Hepatocyte (in vitro differentiated cells): ENCODE data around the gene TOE1. TPM values are rescaled to one million over a fixed set of nuclear protein-coding genes. Genes with fewer than 3 reads are reported as not detected.
"Not testable (repeated sequence)": the region's sequence is repeated elsewhere in the genome, so short reads cannot be mapped to it uniquely, and the experiment has no call there.

ENCODE experiments used
- DNase-seq: peaks from one replicate; pipeline ENCODE4 v3.0.0-alpha.2; 2016; ENCODE audit warnings: low spot score
- H2AFZ ChIP-seq: fragments of 200-600 bp; sonication (generic); 2 replicates; pipeline ENCODE4 v1.6.0; 2016; ENCODE audit warnings: antibody characterized with exemption, mild to moderate bottlenecking
- H3K27ac ChIP-seq: fragments of 200-600 bp; sonication (generic); 2 replicates; pipeline ENCODE4 v1.5.1; 2016; ENCODE audit warnings: mild to moderate bottlenecking
- H3K27me3 ChIP-seq: fragments of 200-600 bp; sonication (generic); 2 replicates; pipeline ENCODE4 v1.6.1; 2016
- H3K36me3 ChIP-seq: fragments of 200-600 bp; sonication (generic); replicated peaks from 2 replicates; pipeline ENCODE4 v1.5.1; 2016; ENCODE audit warnings: low read depth; ENCODE audit not compliant: insufficient read depth
- H3K4me1 ChIP-seq: fragments of 200-600 bp; sonication (generic); 2 replicates; pipeline ENCODE4 v1.5.1; 2016; ENCODE audit warnings: mild to moderate bottlenecking, moderate library complexity; ENCODE audit not compliant: insufficient read depth
- H3K4me2 ChIP-seq: fragments of 200-600 bp; sonication (generic); 2 replicates; pipeline ENCODE4 v1.6.0; 2016
- H3K4me3 ChIP-seq: fragments of 200-600 bp; sonication (generic); 2 replicates; pipeline ENCODE4 v1.5.1; 2016; ENCODE audit warnings: mild to moderate bottlenecking
- H3K79me2 ChIP-seq: fragments of 200-600 bp; sonication (generic); 2 replicates; pipeline ENCODE4 v1.6.0; 2017; ENCODE audit warnings: mild to moderate bottlenecking
- H3K9me2 ChIP-seq: fragments of 200-600 bp; sonication (generic); replicated peaks from 2 replicates; pipeline ENCODE4 v1.6.0; 2017; ENCODE audit warnings: mild to moderate bottlenecking; ENCODE audit not compliant: insufficient read depth
- H3K9me3 ChIP-seq: fragments of 200-600 bp; sonication (generic); 2 replicates; pipeline ENCODE4 v1.5.1; 2016; ENCODE audit warnings: low read depth, mild to moderate bottlenecking
- H4K20me1 ChIP-seq: fragments of 200-600 bp; sonication (generic); 2 replicates; pipeline ENCODE4 v1.6.0; 2016; ENCODE audit warnings: mild to moderate bottlenecking; ENCODE audit not compliant: insufficient read depth, poor library complexity, severe bottlenecking
- EZH2 ChIP-seq: fragments of 200-600 bp; sonication (generic); IDR thresholded peaks from 2 replicates; pipeline ENCODE4 v1.6.1; 2016; ENCODE audit warnings: antibody characterized with exemption, mild to moderate bottlenecking, borderline replicate concordance
- EZH2phosphoT487 ChIP-seq: fragments of 200-600 bp; sonication (generic); IDR thresholded peaks from one replicate; pipeline ENCODE4 v1.6.1; 2018; ENCODE audit warnings: antibody characterized with exemption, mild to moderate bottlenecking, low read depth, moderate library complexity; ENCODE audit not compliant: unreplicated experiment, severe bottlenecking
- WGBS: methylation state at CpG from one replicate; pipeline ENCODE4 v1.1.6; 2016; ENCODE audit warnings: low lambda C conversion rate; ENCODE audit errors: missing lambda C conversion rate; 5-methylcytosine and 5-hydroxymethylcytosine counted together
- polyA plus RNA-seq: library from polyadenylated mRNA; unstranded; fragments of >200 nt; fragmentation: Nextera tagmentation; extraction: Ambion mirVana; gene quantifications from 2 replicates; pipeline ENCODE4 v1.2.1, GENCODE V29; 2016
- total RNA-seq: library from RNA; depleted of rRNA; stranded (reverse); fragments of >200 nt; gene quantifications from 2 replicates; pipeline ENCODE4 v1.2.3, GENCODE V29; 2014
- TF ChIP-seq, protein P1 (sequence below): fragments of 200-600 bp; sonication (generic); IDR thresholded peaks from 2 replicates; pipeline ENCODE4 v1.5.1; 2016; ENCODE audit warnings: antibody characterized with exemption, mild to moderate bottlenecking; ENCODE audit not compliant: poor library complexity

The TOE1 gene
- total and polyA plus RNA-seq, 2 experiments from 2014 or later, result 10.6 to 12.2 TPM

DNA sequence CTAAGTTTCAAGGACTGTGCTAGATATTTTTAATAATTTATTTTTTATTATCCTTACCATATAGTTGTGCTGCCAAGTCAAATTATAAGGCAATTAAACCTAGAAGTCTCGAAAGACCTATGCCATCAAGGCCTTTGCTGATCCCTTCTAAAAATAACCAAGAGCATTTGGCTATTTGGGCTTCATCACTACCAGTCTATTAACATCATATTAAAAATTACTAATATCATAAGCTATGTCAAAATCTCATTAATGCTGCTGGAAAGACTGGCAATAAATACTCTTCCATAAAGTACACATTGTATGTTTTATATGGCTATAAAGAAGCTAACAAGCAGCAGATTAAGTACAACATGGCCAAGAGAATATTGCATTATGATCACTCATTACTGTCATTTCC is 43.2 kb downstream of the TOE1 start:
- 86% methylated on average over 1 of the region's 1 CpG for WGBS
- H3K9me2 ChIP-seq, result no peaks in the 10 kb centered on the region
- TF ChIP-seq, protein P1, sequence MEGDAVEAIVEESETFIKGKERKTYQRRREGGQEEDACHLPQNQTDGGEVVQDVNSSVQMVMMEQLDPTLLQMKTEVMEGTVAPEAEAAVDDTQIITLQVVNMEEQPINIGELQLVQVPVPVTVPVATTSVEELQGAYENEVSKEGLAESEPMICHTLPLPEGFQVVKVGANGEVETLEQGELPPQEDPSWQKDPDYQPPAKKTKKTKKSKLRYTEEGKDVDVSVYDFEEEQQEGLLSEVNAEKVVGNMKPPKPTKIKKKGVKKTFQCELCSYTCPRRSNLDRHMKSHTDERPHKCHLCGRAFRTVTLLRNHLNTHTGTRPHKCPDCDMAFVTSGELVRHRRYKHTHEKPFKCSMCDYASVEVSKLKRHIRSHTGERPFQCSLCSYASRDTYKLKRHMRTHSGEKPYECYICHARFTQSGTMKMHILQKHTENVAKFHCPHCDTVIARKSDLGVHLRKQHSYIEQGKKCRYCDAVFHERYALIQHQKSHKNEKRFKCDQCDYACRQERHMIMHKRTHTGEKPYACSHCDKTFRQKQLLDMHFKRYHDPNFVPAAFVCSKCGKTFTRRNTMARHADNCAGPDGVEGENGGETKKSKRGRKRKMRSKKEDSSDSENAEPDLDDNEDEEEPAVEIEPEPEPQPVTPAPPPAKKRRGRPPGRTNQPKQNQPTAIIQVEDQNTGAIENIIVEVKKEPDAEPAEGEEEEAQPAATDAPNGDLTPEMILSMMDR, result no peak
- TF ChIP-seq EZH2phosphoT487, result no peak
- TF ChIP-seq EZH2, result no peak

DNA sequence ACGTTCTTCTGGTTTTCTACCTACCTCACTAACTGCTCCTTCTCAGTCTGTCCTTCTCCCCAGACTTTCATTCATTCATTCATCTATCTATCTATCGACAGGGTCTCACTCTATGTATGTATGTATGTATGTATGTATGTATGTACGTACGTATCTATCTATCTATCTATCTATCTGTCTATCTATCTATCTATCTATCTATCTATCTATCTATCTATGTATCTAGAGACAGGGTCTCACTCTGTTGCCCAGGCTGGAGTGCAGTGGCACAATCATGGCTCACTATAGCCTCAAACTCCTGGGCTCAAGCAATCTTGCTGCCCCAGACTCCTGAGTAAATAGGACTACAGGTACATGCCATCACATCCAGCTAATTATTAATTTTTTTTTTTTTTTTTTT is 44.2 kb downstream of the TOE1 start:
- H3K79me2 ChIP-seq, H3K4me2 ChIP-seq, H3K4me3 ChIP-seq, H3K9me3 ChIP-seq, H3K9me2 ChIP-seq, H3K36me3 ChIP-seq, DNase-seq, H4K20me1 ChIP-seq, H3K4me1 ChIP-seq, H3K27ac ChIP-seq, H3K27me3 ChIP-seq, H2AFZ ChIP-seq: not testable (repeated sequence)
- WGBS, result 95% methylated on average over 4 of the region's 4 CpGs

More for the DNA sequence above, 43.2 kb downstream of the TOE1 start:
- H3K4me3 ChIP-seq, result no peak overlapping the region
- no peaks in the 10 kb centered on the region for H3K27me3 ChIP-seq
- no peak overlapping the region for H3K4me2 ChIP-seq
- no peak overlapping the region for H3K27ac ChIP-seq
- no peaks in the 10 kb centered on the region for H4K20me1 ChIP-seq
- H3K4me1 ChIP-seq, result no peaks in the 10 kb centered on the region
- no peak for DNase-seq
- H3K9me3 ChIP-seq, result no peaks in the 10 kb centered on the region
- no peaks in the 10 kb centered on the region for H3K36me3 ChIP-seq
- H2AFZ ChIP-seq, result no peak overlapping the region
- no peaks in the 10 kb centered on the region for H3K79me2 ChIP-seq

DNA sequence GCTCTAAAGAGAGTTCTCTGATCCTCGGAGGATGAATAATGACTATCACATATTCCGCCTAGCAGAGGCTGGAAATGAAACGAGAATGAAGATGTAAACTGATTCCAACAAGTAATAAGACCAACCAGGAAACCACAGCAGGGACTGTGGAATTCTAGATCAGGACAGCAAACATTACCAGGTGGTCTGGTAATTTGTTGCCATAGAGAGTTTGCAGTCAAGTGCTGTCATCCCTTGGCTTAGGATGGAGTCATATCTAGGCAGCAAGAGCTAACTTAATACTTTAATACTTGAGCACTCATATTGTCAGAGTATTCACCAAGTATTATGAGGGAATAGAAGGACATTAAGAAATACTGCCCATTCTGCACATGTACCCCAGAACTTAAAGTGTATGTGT is 45.3 kb downstream of the TOE1 start:
- no peak overlapping the region for H3K4me2 ChIP-seq
- no peaks in the 10 kb centered on the region for H3K4me1 ChIP-seq
- no peak overlapping the region for H3K4me3 ChIP-seq
- H3K9me3 ChIP-seq, result no peaks in the 10 kb centered on the region
- no peaks in the 10 kb centered on the region for H3K79me2 ChIP-seq
- H2AFZ ChIP-seq, result no peak overlapping the region
- no peak overlapping the region for H3K27ac ChIP-seq
- WGBS, result 89% methylated on average over 3 of the region's 3 CpGs
- no peaks in the 10 kb centered on the region for H4K20me1 ChIP-seq
- DNase-seq, result no peak
- TF ChIP-seq EZH2phosphoT487, result no peak
- TF ChIP-seq EZH2, result no peak
- TF ChIP-seq, protein P1, result no peak
- H3K36me3 ChIP-seq, result no peaks in the 10 kb centered on the region
- no peaks in the 10 kb centered on the region for H3K27me3 ChIP-seq
- H3K9me2 ChIP-seq, result no peaks in the 10 kb centered on the region

DNA sequence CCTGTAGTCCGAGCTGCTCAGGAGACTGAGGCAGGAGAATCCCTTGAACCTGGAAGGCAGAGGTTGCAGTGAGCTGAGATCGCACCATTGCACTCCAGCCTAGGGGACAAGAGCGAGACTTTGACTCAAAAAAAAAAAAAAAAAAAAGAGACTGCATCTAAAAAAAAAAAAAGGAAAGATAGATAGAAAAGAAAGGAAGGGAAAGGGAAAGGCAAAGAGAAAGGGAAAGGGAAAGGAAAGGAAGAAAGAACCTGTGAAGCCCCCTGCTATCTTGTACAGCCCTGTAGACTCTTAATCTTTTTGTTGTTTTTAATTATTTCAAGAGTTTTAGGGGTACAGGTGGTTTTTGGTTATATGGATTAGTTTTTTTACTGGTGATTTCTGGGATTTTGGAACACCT is 46.2 kb downstream of the TOE1 start:
- H3K9me3 ChIP-seq, result no peaks in the 10 kb centered on the region
- no peak overlapping the region for H3K4me3 ChIP-seq
- H3K27ac ChIP-seq, result no peak overlapping the region
- H3K4me2 ChIP-seq, result no peak overlapping the region
- no peaks in the 10 kb centered on the region for H3K4me1 ChIP-seq
- no peaks in the 10 kb centered on the region for H3K27me3 ChIP-seq
- no peak for DNase-seq
- TF ChIP-seq, protein P1, result no peak
- 89% methylated on average over 3 of the region's 3 CpGs for WGBS
- H4K20me1 ChIP-seq, result no peaks in the 10 kb centered on the region
- no peak overlapping the region for H2AFZ ChIP-seq
- H3K9me2 ChIP-seq, result no peaks in the 10 kb centered on the region
- H3K36me3 ChIP-seq, result no peaks in the 10 kb centered on the region
- H3K79me2 ChIP-seq, result no peaks in the 10 kb centered on the region

Other genes with a start within 250 kb of the TOE1 start
- gene ZSWIM5, start 133.6 kb upstream of the TOE1 start, total RNA-seq, result 4.0 and 4.1 TPM in 2 replicates
- 2.0 and 2.9 TPM in 2 replicates for gene ZSWIM5, start 133.6 kb upstream of the TOE1 start, polyA plus RNA-seq
- gene HPDL, start 13.3 kb upstream of the TOE1 start, total RNA-seq, result 3.9 and 6.2 TPM in 2 replicates
- 5.1 and 5.8 TPM in 2 replicates for gene HPDL, start 13.3 kb upstream of the TOE1 start, polyA plus RNA-seq
- 16.6 and 23.5 TPM in 2 replicates for gene MUTYH, start 270 bp downstream of the TOE1 start, total RNA-seq
- gene MUTYH, start 270 bp downstream of the TOE1 start, polyA plus RNA-seq, result 24.9 and 29.6 TPM in 2 replicates
- 8.2 and 8.6 TPM in 2 replicates for gene TESK2, start 151.0 kb downstream of the TOE1 start, total RNA-seq
- 6.2 and 6.4 TPM in 2 replicates for gene TESK2, start 151.0 kb downstream of the TOE1 start, polyA plus RNA-seq
- 0.60 and 1.2 TPM in 2 replicates for gene CCDC163, start 159.9 kb downstream of the TOE1 start, total RNA-seq
- 0.62 and 3.3 TPM in 2 replicates for gene CCDC163, start 159.9 kb downstream of the TOE1 start, polyA plus RNA-seq
- gene MMACHC, start 160.1 kb downstream of the TOE1 start, total RNA-seq, result 5.7 and 11.5 TPM in 2 replicates
- gene MMACHC, start 160.1 kb downstream of the TOE1 start, polyA plus RNA-seq, result 0.86 and 2.2 TPM in 2 replicates
- 523 and 532 TPM in 2 replicates for gene PRDX1, start 181.7 kb downstream of the TOE1 start, total RNA-seq
- gene PRDX1, start 181.7 kb downstream of the TOE1 start, polyA plus RNA-seq, result 660 and 666 TPM in 2 replicates
- 174 and 186 TPM in 2 replicates for gene AKR1A1, start 210.7 kb downstream of the TOE1 start, total RNA-seq
- gene AKR1A1, start 210.7 kb downstream of the TOE1 start, polyA plus RNA-seq, result 235 and 271 TPM in 2 replicates
- 64.3 and 82.6 TPM in 2 replicates for gene NASP, start 243.9 kb downstream of the TOE1 start, total RNA-seq
- 68.6 and 83.0 TPM in 2 replicates for gene NASP, start 243.9 kb downstream of the TOE1 start, polyA plus RNA-seq